IPS DF 4.7 (cell line): Measurements from ENCODE around the gene LRP11.
"Not testable (repeated sequence)": the region's sequence is repeated elsewhere in the genome, so short reads cannot be mapped to it uniquely, and the experiment has no call there.

Experiments used
- DNase-seq: peaks from one replicate; pipeline ENCODE4 v3.0.0-alpha.2; 2013; ENCODE audit warnings: low spot score; ENCODE audit errors: extremely low read depth

Gene LRP11

DNA sequence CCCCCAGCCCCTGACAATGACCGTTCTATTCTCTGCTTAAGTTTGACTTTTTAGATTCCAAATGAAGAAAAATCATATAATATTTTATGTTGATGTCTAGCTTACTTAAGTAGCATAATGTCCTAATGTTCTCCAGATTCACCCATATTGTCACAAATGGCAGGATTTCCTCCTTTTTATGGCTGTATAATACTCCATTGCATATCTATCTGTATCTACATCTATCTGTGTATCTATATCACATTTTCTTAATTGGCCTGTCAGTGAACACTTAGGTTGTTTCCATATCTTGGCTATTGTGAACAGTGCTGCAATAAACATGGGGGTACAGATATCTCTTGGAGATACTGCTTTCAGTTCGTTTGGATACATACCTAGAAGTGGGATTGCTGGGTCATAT, 7.0 kb upstream of the LRP11 start:
- DNase-seq = no peak

DNA sequence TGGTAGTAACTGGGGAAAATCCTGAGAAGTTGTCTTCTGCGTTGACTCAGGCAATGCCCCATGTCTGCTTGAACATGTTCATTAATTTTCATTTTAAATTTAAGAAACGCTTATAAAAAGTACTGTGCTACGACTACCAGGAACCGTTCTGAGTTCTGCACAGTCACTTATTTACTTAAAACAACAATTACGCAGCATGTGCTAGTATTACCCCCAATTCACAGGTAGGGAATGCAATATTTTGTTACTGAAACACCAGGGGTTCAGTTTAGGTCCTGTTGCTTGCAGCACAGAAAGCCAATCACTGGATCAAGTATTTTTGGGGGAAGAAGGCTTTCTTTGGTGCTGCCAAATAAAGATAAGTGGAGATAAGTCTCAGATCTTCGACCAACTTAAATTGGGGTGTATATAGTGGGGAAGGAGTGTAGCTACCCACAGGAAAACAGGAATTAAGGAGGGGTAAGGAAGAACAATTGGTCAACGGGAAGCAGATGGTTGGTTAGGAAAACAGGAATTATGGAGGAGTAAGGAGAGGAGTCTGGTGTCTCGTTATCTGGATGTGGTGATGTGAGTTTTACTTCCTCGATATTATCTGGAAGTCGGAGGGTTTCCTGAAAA, 5.2 kb upstream of the LRP11 start:
- no peak for DNase-seq

DNA sequence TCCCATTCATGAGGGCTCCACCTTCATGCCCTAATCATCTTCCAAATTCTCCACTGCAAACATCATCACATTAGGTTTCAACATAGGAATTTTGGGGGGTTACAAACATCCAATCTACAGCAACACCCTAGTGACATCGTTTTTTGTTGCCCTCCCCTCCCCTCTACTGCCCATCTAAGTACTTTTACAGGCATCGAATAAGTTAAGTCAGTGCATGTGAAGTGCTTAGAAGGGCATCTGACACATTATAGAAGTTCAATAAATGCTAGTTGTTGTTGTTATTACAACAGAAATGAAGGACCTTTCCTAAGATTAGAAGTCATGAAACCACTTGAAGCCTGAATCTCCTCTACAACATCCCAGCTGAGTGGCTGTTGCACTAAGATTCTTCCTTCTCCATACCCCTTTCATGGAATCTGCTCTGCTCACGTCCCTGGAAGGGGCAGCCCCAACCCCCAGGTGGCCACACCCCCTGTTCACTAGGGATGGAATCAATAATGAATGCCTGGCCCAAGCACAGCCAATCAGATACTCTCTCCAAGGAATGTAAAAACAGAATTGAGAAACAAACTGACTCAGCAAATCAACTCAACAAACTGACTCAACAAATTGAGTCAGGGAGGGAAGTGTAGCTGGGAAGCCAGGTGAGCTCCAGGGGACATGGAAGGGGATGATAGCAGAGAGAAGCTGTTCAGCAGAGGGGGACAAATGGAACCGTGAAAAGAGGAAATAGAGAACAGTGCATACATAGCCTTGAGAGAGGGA, 3.9 kb upstream of the LRP11 start:
- peak; percentile 60 for DNase-seq

DNA sequence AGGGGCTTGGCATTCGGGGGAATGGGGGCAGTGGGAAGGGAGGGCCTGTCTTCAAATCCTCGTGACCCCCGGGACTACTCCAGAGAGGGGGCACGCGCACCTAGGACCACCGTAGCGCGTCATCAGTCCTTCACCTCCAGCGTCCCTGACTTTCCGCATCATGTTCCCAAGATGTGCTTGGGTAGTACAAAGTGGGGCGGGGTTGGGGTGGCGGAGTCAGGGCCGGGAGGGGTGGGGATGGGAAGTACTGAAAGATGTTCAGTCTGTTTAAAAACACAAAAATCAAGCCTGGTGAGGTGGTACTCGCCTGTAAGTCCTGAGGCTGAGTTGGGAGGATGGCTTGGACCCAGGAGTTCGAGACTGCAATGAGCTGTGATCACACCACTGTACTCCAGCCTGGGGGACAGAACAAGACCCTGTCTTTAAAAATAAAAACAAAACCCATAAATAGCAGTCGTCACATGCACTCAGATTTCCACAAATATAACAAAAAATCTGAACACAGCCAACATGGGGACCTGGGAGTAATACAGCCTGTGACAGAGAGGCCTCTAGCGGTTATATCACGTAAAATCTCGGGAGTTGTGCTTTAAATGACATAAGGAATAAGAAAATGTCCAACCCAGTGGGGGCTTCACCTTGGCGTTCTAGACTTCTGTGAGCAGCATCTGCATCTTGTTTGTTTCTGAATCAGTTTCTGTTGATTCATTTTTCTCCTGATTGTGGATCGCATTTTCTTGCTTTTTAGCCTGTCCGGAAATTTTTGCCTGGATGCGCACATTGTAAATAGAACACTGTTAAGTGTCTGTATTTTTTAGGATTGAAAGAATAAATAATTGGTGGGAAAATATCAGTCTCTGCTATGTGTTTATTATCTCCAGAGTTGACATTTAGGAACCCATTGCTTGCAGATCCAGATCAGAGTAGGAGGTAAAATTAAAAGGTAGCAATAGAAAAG, 698 bp upstream of the LRP11 start:
- DNase-seq = no peak

DNA sequence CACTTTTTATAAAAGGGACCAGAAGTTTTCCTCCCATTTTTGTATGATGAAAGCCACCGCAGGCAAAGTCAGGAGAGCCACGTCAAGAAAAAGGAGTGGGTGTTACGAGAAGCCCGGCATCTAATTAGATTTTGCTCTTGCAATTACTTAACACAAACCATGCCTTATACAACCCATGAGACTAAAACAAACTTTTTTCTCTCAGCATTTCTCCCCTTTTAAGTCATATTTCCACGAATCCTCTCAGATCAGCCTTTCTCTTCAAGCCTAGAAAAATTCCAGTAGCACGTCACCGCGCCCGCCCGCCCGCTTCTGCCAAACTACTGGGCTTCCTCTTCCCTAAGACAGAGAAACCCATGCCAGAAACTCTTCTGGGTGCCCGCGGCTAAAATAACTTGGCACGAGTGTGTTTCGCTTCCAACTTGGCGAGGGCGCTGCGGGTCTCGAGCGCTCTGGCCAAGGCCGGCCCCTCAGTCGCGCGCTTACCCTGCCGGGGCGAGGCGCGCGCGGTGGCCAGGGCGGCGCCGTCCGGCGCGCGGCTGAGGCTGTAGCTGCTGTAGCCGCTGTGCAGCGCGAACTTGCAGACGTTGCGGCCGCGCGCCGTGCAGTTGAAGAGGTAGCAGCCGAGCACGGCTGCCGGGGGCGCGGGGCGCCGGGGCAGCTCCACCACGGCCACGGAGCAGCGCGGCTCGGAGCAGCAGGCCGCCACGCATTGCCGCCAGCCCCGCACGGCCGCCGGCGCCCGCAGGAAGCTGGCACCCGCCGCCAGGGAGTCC, 1.0 kb downstream of the LRP11 start:
- no peak for DNase-seq

DNA sequence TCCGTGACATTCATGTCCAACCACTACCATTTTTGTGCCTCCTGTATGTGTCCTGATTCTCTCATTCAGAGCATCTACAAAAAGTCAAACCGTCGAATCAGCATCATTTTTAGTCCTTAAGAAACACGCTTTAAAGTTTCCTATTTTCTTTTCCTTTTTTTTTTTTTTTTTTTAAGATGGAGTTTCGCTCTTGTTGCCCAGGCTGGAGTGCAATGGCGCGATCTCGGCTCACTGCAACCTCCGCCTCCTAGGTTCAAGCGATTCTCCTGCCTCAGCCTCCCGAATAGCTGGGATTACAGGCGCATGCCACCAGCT, 1.8 kb downstream of the LRP11 start:
- DNase-seq = not testable (repeated sequence)

DNA sequence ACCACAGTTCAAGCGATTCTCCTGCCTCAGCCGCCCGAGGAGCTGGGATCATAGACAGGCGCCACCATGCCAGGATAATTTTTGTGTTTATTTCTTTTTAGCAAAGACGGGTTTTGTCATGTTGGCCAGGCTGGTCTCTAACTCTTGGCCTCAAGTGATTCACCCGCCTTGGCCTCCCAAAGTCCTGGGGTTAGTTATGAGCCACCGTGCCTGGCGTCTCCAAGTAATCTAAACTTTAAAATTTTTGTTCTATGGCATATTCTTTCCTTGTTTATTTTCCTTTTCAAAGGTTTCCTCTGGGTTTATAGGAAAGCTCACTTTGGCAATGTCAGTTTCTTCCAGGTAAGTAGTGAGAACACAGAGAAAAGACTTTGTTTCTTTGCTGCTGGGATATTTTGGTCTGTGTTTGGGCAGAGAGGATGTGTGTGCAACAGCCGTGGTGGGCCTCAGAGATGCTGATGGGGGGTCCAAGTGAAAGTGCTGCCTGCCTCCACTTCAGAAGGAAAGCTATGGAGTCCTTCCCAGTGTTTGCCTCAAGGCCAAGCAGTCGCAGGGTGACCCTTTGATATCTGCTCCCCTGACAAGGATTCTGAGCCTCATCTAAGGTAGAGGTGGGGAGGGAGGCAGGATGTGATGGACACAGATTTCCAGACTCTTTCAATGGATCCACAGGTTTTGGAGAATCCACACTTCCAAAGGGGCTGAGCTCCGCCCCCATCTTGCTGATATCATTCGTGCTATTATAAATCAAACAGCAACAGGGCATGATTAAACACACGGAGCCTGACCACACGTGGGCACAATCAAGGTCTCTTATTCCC, 2.3 kb downstream of the LRP11 start:
- DNase-seq = no peak

DNA sequence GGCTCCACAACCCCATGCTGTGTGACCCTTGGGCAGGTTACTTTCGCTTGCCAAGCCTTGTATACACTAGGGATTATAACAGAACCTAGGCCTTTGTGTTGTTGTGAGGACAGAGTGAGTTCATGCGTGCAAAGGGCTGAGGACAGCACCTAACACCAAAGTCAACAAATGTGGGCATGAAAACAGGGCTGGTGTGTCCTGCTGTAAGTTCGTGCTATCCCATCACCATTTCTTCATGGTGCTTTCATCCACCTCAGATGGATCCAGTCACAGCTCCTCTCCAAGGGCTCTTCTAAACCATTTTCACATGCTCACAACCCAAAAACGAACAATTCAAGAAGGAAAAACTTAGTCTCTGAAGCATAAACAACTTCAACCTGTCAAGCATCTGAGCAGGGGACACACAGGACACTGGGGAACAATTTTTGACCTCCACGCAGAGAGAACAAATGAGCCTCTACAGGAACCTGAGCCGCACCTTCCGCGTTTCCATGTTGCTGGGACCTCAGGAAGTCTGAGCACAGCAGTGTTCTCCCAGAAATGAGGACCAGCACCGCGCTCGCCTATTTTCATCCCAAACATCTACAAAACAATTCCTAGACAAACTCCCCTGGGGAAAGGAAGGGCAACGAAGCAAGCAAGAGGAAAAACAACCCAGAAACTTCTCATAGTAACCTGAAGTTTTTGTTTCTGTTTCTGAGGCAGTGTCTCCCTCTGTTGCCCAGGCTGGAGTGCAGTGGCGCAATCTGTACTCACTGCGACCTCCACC, 3.1 kb downstream of the LRP11 start:
- no peak for DNase-seq

DNA sequence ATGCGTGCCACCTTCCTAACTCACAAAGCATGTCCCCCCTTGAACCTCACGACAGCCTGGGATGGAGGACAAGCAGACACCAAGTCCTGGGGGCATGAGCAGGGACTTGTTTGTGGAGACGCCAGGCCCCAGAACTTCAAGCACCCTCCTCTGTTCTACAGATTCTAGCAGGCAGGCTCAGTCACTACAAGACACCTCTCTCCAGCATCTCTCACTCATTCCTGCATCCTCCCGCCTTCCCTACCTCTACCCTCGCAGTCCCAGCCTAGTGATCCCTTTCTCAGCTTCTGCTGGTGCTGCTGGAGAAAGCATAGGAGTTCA, 3.7 kb downstream of the LRP11 start:
- no peak for DNase-seq

DNA sequence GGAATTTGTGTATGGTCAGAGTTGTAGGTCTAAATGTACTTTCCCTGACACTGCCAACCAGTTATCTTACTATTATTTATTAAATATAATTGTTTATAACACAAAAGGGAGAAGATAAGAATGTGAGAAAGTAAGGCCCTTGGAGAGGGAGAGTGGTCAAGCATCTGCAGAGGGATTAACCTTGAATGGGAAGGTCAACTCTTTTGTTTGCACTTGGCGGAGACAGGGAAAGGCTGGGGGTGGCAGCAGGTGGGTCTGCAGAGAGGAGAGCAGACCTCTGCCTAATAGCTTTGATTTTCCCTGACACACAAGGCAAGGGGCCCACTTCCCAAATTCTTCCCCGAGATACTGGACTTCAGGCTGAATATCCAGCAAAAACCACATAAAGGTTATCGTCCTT, 4.2 kb downstream of the LRP11 start:
- no peak for DNase-seq

DNA sequence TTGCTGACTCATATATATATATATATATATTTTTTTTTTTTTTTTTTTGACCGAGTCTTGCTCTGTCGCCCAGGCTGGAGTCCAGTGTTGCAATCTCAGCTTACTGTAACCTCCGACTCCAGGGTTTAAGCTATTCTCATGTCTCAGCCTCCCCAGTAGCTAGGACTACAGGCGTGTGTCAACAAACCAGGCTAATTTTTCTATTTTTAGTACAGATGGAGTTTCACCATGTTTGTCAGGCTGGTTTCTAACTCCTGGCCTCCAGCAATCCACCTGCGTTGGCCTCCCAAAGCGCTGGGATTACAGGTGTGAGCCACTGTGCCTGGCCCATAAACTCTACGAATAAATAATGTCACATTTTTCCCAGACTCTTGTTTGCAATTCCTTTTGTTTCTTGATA, 4.8 kb downstream of the LRP11 start:
- no peak for DNase-seq

DNA sequence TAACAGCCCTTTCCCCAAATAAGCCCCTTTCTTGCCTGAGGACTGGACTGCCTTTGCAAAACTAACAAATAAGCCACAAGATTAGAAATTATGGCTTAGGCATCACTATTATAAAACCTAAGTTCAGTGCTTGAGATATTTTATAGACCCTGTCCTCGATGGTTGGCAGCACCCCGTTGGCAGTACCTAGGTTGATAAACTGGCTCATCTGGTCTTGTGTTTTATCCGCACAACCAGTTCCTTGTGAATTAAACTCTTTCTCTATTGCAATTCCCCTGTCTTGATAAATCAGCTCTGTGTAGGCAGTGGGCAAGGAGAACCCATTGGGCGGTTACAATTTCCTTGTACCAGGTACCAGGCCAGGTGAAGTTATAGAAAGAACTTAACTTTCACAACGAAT, 6.6 kb downstream of the LRP11 start:
- no peak for DNase-seq

DNA sequence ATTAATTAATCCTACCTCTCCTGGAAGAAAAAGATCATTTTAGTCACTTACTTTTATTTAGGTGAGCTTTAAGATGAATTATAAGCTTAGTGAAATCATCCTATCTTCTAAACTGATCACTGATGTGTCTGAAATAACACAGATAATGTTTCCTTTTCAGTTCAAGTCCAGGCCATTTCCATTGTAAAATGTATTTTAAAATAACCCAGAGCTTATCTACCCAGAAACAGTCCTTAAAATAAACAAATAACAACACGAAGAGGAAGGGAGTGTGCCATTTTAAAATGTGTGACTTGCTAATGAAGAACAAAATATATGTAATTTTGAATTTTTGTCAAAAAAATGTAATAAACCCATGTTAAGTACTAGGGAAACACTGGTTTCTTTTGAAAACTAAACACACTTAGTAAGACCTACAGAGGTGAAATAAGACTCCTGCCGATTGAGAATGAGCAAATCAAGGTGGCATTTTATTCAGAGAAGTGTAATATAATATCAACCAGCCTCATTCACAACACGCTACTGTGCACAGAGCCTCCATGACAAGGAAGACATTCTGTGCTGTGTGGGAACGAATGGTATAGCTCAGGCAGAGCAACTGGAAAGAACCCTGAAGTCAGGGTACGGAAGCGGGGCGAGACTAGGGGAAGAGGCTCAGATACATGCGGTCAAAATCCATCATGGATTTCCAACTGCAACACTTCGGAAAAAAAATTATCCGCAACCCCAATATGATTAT, 7.7 kb downstream of the LRP11 start:
- no peak for DNase-seq

DNA sequence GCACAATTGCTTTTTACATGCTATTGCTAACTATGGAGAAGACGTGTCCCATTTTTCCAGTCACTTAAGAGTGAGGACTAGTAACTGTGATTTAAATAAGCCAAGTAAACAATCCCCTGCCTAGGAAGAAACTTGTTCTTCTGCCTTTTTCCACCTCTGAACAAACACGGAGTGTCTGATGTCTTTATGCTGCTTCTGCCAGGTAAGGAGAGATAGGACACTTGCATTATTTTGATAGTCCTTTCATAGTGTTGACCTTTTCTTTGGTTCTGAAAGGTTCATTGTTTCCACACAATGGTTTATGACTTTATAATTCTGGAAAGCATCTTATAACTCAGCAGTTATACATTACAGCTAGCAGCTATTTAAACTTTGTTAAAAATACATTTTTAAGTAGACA, 8.4 kb downstream of the LRP11 start:
- DNase-seq = no peak

DNA sequence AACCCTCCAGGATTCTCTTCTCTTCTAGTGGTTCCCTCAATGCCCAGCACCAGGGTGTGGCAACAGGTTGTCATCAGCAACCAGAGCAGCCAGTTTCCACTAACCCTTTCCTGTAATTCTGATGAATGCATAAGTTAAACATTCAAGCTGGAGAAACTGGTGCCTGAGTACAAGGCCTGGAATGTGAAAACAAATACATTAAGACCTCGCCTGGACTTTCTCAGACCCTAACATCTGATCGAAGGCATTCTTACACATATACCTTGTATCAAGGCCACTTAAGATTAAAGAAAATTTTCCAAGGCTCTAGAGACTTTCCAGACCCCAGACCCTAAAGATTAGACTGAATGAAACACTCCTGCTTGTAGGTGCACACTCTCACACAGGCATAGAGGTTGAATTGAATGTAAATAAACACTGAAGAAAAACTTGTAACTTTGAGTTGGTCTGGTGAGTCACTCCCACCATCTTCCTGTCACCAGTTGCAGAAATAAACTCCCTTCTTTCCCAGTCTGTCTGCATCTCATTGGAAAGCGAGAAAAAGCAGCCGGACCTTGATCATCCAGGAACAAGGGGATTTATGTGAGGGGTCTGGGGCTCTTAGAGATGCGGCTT, 9.0 kb downstream of the LRP11 start:
- DNase-seq = no peak

DNA sequence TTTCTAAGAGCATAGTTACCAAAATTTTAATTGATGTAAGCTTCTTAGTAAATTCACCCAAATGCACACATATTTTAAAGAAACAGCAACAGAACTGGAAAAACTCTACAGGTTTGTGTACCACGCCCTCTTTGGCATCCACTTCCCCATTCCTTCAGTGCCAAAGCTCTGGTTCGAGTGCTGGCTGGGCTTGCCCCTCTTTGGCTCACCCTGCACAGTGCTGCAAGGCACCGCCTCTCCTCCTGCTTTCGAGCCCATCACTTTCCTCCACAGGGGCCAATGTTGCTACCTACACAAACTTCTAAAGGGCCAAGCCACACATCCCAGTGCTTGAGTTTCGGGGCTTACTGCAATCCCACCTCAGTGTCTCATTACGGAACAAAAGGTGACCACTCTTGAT, 9.6 kb downstream of the LRP11 start:
- DNase-seq = no peak

DNA sequence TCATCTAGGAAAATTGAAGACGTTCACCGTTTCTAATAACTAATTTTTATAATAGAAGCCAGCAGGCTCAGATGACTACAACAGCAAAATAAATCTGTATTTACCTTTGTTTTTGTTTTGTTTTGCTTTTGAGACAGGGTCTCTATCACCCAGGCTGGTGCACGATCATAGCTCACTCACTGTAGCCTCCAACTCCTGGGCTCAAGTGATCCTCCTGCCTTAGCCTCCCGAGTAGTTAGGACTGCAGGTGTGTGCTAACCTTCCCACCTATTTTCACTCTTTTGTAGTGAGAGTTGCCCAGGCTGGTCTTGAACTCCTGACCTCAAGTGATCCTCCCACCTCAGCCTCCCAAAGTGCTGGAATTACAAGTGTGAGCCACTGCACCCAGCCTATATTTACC, 10.1 kb downstream of the LRP11 start:
- DNase-seq = not testable (repeated sequence)

DNA sequence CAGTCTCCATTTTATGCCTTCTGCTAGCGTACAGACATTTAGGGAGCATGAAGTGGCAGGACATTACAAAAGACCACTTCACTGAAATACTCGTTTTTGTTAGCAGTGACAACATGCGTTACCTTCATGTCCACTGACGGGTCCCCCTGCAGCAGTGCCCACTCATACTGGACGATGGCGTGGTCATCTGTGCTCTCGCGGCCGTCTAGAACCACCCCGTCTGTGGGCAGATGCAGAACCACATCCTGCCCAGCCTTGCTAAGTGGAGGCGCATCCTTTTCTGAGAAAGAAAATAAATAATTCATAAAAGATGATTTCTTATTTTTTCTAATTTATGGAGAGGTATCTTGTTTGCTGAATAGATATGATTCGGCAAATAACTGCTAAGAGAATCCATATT, 11.3 kb downstream of the LRP11 start:
- no peak for DNase-seq

DNA sequence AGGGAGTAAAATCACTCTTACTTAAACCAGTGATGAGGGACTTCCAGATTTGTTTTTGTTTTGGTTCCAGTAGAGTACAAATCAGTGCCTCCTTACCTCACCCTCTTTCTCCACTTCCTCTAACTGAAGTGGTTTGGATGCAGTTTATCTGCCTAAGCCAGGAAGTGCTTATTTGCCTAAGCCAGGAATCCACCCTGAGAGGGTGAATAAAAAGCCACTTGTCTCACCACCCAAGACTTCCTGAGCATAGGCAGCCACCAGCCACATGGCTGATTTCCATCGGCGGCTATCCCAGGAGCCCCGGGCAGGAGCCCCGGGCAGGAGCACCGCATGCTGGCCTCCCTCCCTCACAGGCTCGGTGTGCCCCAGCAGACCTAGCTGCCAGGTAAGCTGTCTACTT, 12.0 kb downstream of the LRP11 start:
- DNase-seq = no peak
